Measurements from ENCODE around the gene EHMT1.

Gene EHMT1

DNA sequence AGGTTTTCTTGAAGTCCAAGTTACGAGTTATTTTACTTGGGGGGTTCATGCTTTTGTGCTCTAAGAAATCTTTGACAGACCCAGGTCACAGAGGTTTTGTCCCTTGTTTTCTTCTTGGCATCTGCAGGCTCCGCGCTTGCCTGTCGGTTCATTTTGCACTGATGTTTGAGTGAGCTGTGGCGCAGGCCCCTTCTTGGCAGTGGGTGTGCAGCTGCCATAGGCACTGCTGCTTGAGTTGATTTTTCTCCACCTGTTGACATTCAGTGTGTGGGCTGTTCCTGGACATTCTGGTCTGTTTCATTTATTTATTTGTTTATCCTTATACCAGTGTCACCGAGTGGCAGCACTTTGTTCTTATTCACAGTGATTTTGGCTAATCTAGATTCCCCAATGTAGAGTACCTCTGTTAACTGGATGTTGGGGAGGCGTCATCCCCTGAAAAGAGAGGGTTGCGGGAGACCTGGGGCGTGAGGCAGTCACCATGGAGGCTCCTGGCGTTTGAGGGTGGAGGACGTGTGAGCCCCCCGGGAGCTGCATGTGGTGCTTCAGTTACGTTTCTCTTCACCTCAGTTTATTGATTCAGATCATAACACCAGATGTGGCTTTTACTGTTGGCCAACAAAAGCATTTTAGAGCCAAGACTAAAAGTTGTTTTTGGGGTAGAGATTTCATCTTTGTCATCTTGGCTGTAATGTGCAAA, 137.4 kb downstream of the EHMT1 start:
- Histone ChIP-seq H3K4me3 (IDR thresholded peaks at IDR 0.05; ENCODE audit: insufficient read depth, low read depth, low read length) (no peak overlapping the region), H2AFZ (ENCODE audit: low read depth) (no peak overlapping the region), H4K20me1 (ENCODE audit: insufficient read depth) (no peaks in the 10 kb centered on the region), H3K9ac (no peak overlapping the region), H3K36me3 (ENCODE audit: insufficient read depth) (no peaks in the 10 kb centered on the region), H3K27ac (no peak overlapping the region), H3K27me3 (ENCODE audit: insufficient read depth, low read depth) (no peaks in the 10 kb centered on the region), H3K79me2 (ENCODE audit: insufficient read depth, low read depth) (no peaks in the 10 kb centered on the region), H3K4me2 (no peak overlapping the region), H3K4me1 (ENCODE audit: low read depth, poor library complexity, severe bottlenecking) (peaks cover 35% of the 10 kb centered on the region)
- TF ChIP-seq, protein P1, sequence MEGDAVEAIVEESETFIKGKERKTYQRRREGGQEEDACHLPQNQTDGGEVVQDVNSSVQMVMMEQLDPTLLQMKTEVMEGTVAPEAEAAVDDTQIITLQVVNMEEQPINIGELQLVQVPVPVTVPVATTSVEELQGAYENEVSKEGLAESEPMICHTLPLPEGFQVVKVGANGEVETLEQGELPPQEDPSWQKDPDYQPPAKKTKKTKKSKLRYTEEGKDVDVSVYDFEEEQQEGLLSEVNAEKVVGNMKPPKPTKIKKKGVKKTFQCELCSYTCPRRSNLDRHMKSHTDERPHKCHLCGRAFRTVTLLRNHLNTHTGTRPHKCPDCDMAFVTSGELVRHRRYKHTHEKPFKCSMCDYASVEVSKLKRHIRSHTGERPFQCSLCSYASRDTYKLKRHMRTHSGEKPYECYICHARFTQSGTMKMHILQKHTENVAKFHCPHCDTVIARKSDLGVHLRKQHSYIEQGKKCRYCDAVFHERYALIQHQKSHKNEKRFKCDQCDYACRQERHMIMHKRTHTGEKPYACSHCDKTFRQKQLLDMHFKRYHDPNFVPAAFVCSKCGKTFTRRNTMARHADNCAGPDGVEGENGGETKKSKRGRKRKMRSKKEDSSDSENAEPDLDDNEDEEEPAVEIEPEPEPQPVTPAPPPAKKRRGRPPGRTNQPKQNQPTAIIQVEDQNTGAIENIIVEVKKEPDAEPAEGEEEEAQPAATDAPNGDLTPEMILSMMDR (conservative IDR thresholded peaks at IDR 0.05; ENCODE audit: low read depth, low read length), result no peak

DNA sequence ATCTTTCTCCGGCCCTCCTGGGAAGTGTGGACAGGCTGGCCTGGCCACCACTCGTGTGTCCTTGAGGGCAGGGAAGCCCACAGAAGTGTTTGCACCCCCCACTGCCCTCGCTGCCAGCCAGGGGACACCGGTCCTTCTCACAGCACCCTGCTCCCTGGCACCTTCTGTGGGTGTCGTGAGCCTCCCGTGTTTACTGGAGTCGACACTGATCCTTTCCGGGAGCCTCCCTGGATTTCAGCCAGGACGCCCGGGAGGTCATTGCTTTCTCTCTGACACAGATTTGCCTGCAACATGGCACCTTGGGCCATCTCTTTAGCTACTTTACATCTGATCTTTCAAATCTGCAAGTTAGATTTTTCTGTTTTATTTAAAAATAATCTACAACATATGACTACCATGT, 138.3 kb downstream of the EHMT1 start:
- Histone ChIP-seq H2AFZ (ENCODE audit: low read depth) (no peak overlapping the region), H3K4me3 (IDR thresholded peaks at IDR 0.05; ENCODE audit: insufficient read depth, low read depth, low read length) (no peak overlapping the region), H3K4me1 (ENCODE audit: low read depth, poor library complexity, severe bottlenecking) (peaks cover 38% of the 10 kb centered on the region), H3K36me3 (ENCODE audit: insufficient read depth) (no peaks in the 10 kb centered on the region), H3K4me2 (peak overlapping the region; percentile 31; the same call in 1 of the 2 replicates), H3K27me3 (ENCODE audit: insufficient read depth, low read depth) (no peaks in the 10 kb centered on the region), H3K27ac (peak overlapping the region; percentile 4; the same call in 1 of the 2 replicates), H3K9ac (no peak overlapping the region), H4K20me1 (ENCODE audit: insufficient read depth) (no peaks in the 10 kb centered on the region), H3K79me2 (ENCODE audit: insufficient read depth, low read depth) (no peaks in the 10 kb centered on the region)
- TF ChIP-seq, protein P1 (conservative IDR thresholded peaks at IDR 0.05; ENCODE audit: low read depth, low read length), result no peak

- Histone ChIP-seq H3K9ac (no peak overlapping the region), H4K20me1 (ENCODE audit: insufficient read depth) (no peaks in the 10 kb centered on the region), H3K79me2 (ENCODE audit: insufficient read depth, low read depth) (no peaks in the 10 kb centered on the region), H3K36me3 (ENCODE audit: insufficient read depth) (no peaks in the 10 kb centered on the region), H2AFZ (ENCODE audit: low read depth) (no peak overlapping the region), H3K4me3 (IDR thresholded peaks at IDR 0.05; ENCODE audit: insufficient read depth, low read depth, low read length) (no peak overlapping the region), H3K27ac (peak overlapping the region; percentile 4; the same call in 1 of the 2 replicates), H3K4me2 (peak overlapping the region; percentile 31; the same call in 1 of the 2 replicates), H3K4me1 (ENCODE audit: low read depth, poor library complexity, severe bottlenecking) (peaks cover 38% of the 10 kb centered on the region), H3K27me3 (ENCODE audit: insufficient read depth, low read depth) (no peaks in the 10 kb centered on the region)
- TF ChIP-seq, protein P1 (conservative IDR thresholded peaks at IDR 0.05; ENCODE audit: low read depth, low read length), result no peak
These were observed 138.8 kb downstream of the EHMT1 start for GRCh38 chr9:137757613-137758029.

DNA sequence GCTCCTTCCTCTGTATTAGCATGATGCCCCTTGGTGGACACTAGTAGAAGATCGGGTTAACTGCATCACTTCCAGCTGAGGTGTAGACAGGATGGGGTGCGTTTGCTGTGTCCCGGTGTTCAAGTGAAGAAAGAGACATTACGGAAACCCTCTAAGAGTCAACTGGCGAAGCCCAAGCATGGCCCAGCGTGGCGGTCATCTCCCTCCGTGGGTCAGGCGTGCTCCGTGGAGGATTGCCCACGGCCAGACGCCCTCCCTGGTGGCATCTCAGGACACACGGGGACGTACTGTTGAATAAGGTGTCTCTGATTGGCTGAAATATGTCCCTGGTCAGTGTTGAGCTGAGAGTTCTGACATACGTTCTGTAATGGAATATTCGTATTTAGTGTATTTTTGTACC, 139.3 kb downstream of the EHMT1 start:
- Histone ChIP-seq H3K4me2 (peak overlapping the region; percentile 31; the same call in 1 of the 2 replicates), H3K27ac (no peak overlapping the region), H3K27me3 (ENCODE audit: insufficient read depth, low read depth) (no peaks in the 10 kb centered on the region), H3K9ac (no peak overlapping the region), H3K4me1 (ENCODE audit: low read depth, poor library complexity, severe bottlenecking) (peaks cover 38% of the 10 kb centered on the region), H3K36me3 (ENCODE audit: insufficient read depth) (no peaks in the 10 kb centered on the region; the same call in 1 of the 2 replicates), H2AFZ (ENCODE audit: low read depth) (no peak overlapping the region), H4K20me1 (ENCODE audit: insufficient read depth) (no peaks in the 10 kb centered on the region), H3K79me2 (ENCODE audit: insufficient read depth, low read depth) (no peaks in the 10 kb centered on the region), H3K4me3 (IDR thresholded peaks at IDR 0.05; ENCODE audit: insufficient read depth, low read depth, low read length) (no peak overlapping the region)
- TF ChIP-seq, protein P1 (conservative IDR thresholded peaks at IDR 0.05; ENCODE audit: low read depth, low read length), result no peak

Data from KMS-11 (cell line).